ENCODE measurements around the gene SLC25A21.
"Not testable (repeated sequence)": the region's sequence is repeated elsewhere in the genome, so short reads cannot be mapped to it uniquely, and the experiment has no call there.

SLC25A21 gene

GRCh38 chr14:37196604-37197420, 24.4 kb upstream of the SLC25A21 start:
- H3K27me3 ChIP-seq (ENCODE audit: low read length), result no peaks in the 10 kb centered on the region
- no peaks in the 10 kb centered on the region for H3F3A ChIP-seq (ENCODE audit: insufficient read depth)
- no peak overlapping the region for H3K9ac ChIP-seq (ENCODE audit: low read length)
- H3K9me3 ChIP-seq (ENCODE audit: insufficient read depth, low read length), result no peaks in the 10 kb centered on the region
- H3K36me3 ChIP-seq (ENCODE audit: low read length), result no peaks in the 10 kb centered on the region
- H3K79me2 ChIP-seq (ENCODE audit: insufficient read depth, low read length), result no peaks in the 10 kb centered on the region
- no peak overlapping the region for H3K27ac ChIP-seq (ENCODE audit: low read depth, low read length)
- H3K9me2 ChIP-seq (replicated peaks; ENCODE audit: insufficient read depth, low read length), result no peaks in the 10 kb centered on the region
- no peak overlapping the region for H2AFZ ChIP-seq (ENCODE audit: low read depth, low read length, severe bottlenecking)
- TF ChIP-seq EZH2phosphoT487 (conservative IDR thresholded peaks at IDR 0.05; ENCODE audit: low read length) (no peak), CTCF (IDR thresholded peaks at IDR 0.05; ENCODE audit: insufficient read depth, low read length, poor library complexity, severe bottlenecking) (no peak)
- H3K4me2 ChIP-seq (ENCODE audit: low read depth, low read length, poor library complexity, severe bottlenecking), result no peak overlapping the region
- no peak overlapping the region for H3K4me3 ChIP-seq (ENCODE audit: insufficient read depth, low read length, poor library complexity, severe bottlenecking)
- no peaks in the 10 kb centered on the region for H4K20me1 ChIP-seq (ENCODE audit: low read depth, low read length)

- Histone ChIP-seq H3F3A (ENCODE audit: insufficient read depth) (no peaks in the 10 kb centered on the region), H3K79me2 (ENCODE audit: insufficient read depth, low read length) (no peaks in the 10 kb centered on the region), H3K36me3 (ENCODE audit: low read length) (no peaks in the 10 kb centered on the region), H3K27me3 (ENCODE audit: low read length) (no peaks in the 10 kb centered on the region), H2AFZ (ENCODE audit: low read depth, low read length, severe bottlenecking) (no peak overlapping the region), H3K9me2 (replicated peaks; ENCODE audit: insufficient read depth, low read length) (no peaks in the 10 kb centered on the region), H3K9me3 (ENCODE audit: insufficient read depth, low read length) (no peaks in the 10 kb centered on the region), H4K20me1 (ENCODE audit: low read depth, low read length) (no peaks in the 10 kb centered on the region), H3K27ac (ENCODE audit: low read depth, low read length) (no peak overlapping the region), H3K9ac (ENCODE audit: low read length) (no peak overlapping the region), H3K4me3 (ENCODE audit: insufficient read depth, low read length, poor library complexity, severe bottlenecking) (no peak overlapping the region), H3K4me2 (ENCODE audit: low read depth, low read length, poor library complexity, severe bottlenecking) (no peak overlapping the region)
- TF ChIP-seq EZH2phosphoT487 (conservative IDR thresholded peaks at IDR 0.05; ENCODE audit: low read length), result no peak
- no peak for TF ChIP-seq CTCF (IDR thresholded peaks at IDR 0.05; ENCODE audit: insufficient read depth, low read length, poor library complexity, severe bottlenecking)
Observed at GRCh38 chr14:37195327-37195726, 22.9 kb upstream of the SLC25A21 start.

GRCh38 chr14:37194698-37195097, 22.3 kb upstream of the SLC25A21 start:
- Histone ChIP-seq H3K36me3 (ENCODE audit: low read length) (no peaks in the 10 kb centered on the region), H3K9ac (ENCODE audit: low read length) (no peak overlapping the region)

GRCh38 chr14:37189733-37190132, 17.3 kb upstream of the SLC25A21 start:
- H3K79me2 ChIP-seq (ENCODE audit: insufficient read depth, low read length); H3K9me3 ChIP-seq (ENCODE audit: insufficient read depth, low read length): not testable (repeated sequence)

More at GRCh38 chr14:37194698-37195097, 22.3 kb upstream of the SLC25A21 start:
- Histone ChIP-seq H4K20me1 (ENCODE audit: low read depth, low read length) (no peaks in the 10 kb centered on the region), H3K4me3 (ENCODE audit: insufficient read depth, low read length, poor library complexity, severe bottlenecking) (no peak overlapping the region), H3K9me3 (ENCODE audit: insufficient read depth, low read length) (no peaks in the 10 kb centered on the region), H2AFZ (ENCODE audit: low read depth, low read length, severe bottlenecking) (no peak overlapping the region), H3K27ac (ENCODE audit: low read depth, low read length) (no peak overlapping the region), H3K27me3 (ENCODE audit: low read length) (no peaks in the 10 kb centered on the region), H3F3A (ENCODE audit: insufficient read depth) (no peaks in the 10 kb centered on the region), H3K9me2 (replicated peaks; ENCODE audit: insufficient read depth, low read length) (no peaks in the 10 kb centered on the region), H3K79me2 (ENCODE audit: insufficient read depth, low read length) (no peaks in the 10 kb centered on the region), H3K4me2 (ENCODE audit: low read depth, low read length, poor library complexity, severe bottlenecking) (no peak overlapping the region)
- no peak for TF ChIP-seq EZH2phosphoT487 (conservative IDR thresholded peaks at IDR 0.05; ENCODE audit: low read length)
- no peak for TF ChIP-seq CTCF (IDR thresholded peaks at IDR 0.05; ENCODE audit: insufficient read depth, low read length, poor library complexity, severe bottlenecking)

GRCh38 chr14:37187840-37188577, 15.6 kb upstream of the SLC25A21 start:
- H2AFZ ChIP-seq (ENCODE audit: low read depth, low read length, severe bottlenecking); H3K36me3 ChIP-seq (ENCODE audit: low read length); H3K79me2 ChIP-seq (ENCODE audit: insufficient read depth, low read length); H3K9me2 ChIP-seq (replicated peaks; ENCODE audit: insufficient read depth, low read length); H3K9ac ChIP-seq (ENCODE audit: low read length); H3K4me3 ChIP-seq (ENCODE audit: insufficient read depth, low read length, poor library complexity, severe bottlenecking); H3K27ac ChIP-seq (ENCODE audit: low read depth, low read length); H3K27me3 ChIP-seq (ENCODE audit: low read length); H3K9me3 ChIP-seq (ENCODE audit: insufficient read depth, low read length); H3K4me2 ChIP-seq (ENCODE audit: low read depth, low read length, poor library complexity, severe bottlenecking); H3F3A ChIP-seq (ENCODE audit: insufficient read depth); H4K20me1 ChIP-seq (ENCODE audit: low read depth, low read length): not testable (repeated sequence)

More at GRCh38 chr14:37189733-37190132, 17.3 kb upstream of the SLC25A21 start:
- not testable (repeated sequence) for H4K20me1 ChIP-seq (ENCODE audit: low read depth, low read length); H3K36me3 ChIP-seq (ENCODE audit: low read length); H3K27ac ChIP-seq (ENCODE audit: low read depth, low read length); H3K9ac ChIP-seq (ENCODE audit: low read length); H2AFZ ChIP-seq (ENCODE audit: low read depth, low read length, severe bottlenecking); H3K9me2 ChIP-seq (replicated peaks; ENCODE audit: insufficient read depth, low read length); H3F3A ChIP-seq (ENCODE audit: insufficient read depth); H3K4me3 ChIP-seq (ENCODE audit: insufficient read depth, low read length, poor library complexity, severe bottlenecking); H3K4me2 ChIP-seq (ENCODE audit: low read depth, low read length, poor library complexity, severe bottlenecking); H3K27me3 ChIP-seq (ENCODE audit: low read length)

All from SU-DHL-6 (cell line).